H1 (cell line): Measurements from ENCODE around the gene EIF2A. TPM values are rescaled to one million over a fixed set of nuclear protein-coding genes. Genes with fewer than 3 reads are reported as not detected.

Experiments used
- ASH2L ChIP-seq: fragments of 200-600, 300-600 bp; sonication (generic); IDR thresholded peaks from one replicate; pipeline ENCODE4 v1.7.1; 2017; ENCODE audit warnings: low read length
- CEBPB ChIP-seq: IDR thresholded peaks from 2 replicates; pipeline ENCODE4 v1.6.1; 2012; ENCODE audit warnings: low read depth, low read length
- SUZ12 ChIP-seq: fragments of 200-600 bp; sonication (generic); IDR thresholded peaks from 2 replicates; pipeline ENCODE4 v1.6.1; 2012; ENCODE audit warnings: mild to moderate bottlenecking, inconsistent platforms, low read length, moderate library complexity, mixed read lengths
- ZNF274 ChIP-seq: IDR thresholded peaks from 2 replicates; pipeline ENCODE4 v1.7.0; 2012; ENCODE audit warnings: low read length, borderline replicate concordance; ENCODE audit errors: extremely low read depth
- polyA plus RNA-seq, 7 experiments: library from polyadenylated mRNA; depleted of rRNA in 3 of 7; stranded (reverse) in 5 of 7; unstranded in 2 of 7; fragments of >200 nt in 5 of 7; fragments of 200-250 nt in 2 of 7; gene quantifications; 1 replicate in 5 of 7; 2 replicates in 1 of 7; 4 replicates in 1 of 7; pipeline versions ENCODE4 v1.2.1 to v1.2.3, GENCODE V29; 2011 to 2013; ENCODE audit warnings: missing spikeins in 2 of 7, mixed read lengths in 2 of 7
- total RNA-seq: library from RNA; stranded (reverse); fragmentation: NEBNext Ultra II Directional; extraction: Animal tissue kit (Norgen Biotek cat#: 25700); gene quantifications from 2 replicates; pipeline ENCODE4 v1.2.1, GENCODE V29; 2021
- TF ChIP-seq, protein P1 (sequence below): IDR thresholded peaks from 2 replicates; pipeline ENCODE4 v1.6.1; 2012; ENCODE audit warnings: inconsistent platforms

Gene EIF2A
- total and polyA plus RNA-seq, 2 of the 8 experiments (the other 6 are each of a cell fraction or from before 2014, with no cell fraction given) = 59.3 to 91.6 TPM

DNA sequence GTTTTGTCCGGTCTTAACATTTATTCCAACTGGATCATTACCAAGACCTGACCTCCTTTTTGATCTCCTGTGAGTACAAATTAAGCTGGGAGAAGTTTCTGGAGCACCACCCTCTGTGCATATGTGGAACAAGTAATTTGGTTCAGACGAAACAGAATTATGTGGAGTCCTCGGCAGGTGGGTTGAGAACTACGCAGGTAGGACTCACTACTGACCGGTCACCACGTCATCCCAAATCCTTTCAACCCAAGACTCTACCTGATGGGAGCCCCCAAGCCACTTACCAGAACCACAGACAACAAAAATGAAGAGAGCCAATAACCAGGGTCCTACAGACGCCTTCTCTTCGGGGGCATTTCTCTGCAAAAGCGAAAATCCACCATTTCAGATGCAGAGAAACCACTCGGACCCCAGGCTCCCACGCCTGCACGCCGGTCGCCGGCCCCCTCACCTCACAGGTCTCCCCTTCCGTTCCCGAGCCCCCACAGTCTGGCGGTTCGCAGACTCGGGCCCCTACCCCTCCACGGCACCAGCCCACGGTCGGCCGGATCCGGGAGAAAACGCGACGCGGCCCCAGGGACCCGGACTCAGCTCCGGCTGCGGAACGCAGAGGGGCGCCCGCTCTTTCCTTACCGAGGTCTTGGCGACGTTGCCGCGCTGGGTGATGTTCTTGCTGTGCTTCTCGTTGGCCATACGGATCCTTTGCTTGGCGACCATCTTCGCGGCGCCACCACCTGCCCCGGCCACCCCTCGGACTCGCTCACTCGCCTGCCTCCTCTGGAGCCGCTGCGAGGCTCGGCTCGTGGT is 965 bp upstream of the EIF2A start (continued):
- TF ChIP-seq CEBPB (no peak), SUZ12 (no peak), ASH2L (peak; percentile 5), ZNF274 (no peak)
- TF ChIP-seq, protein P1, sequence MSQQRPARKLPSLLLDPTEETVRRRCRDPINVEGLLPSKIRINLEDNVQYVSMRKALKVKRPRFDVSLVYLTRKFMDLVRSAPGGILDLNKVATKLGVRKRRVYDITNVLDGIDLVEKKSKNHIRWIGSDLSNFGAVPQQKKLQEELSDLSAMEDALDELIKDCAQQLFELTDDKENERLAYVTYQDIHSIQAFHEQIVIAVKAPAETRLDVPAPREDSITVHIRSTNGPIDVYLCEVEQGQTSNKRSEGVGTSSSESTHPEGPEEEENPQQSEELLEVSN = peak; percentile 10; the same call in 1 of the 2 replicates
